ENCODE measurements around the gene ZKSCAN8. TPM values are rescaled to one million over a fixed set of nuclear protein-coding genes. Genes with fewer than 3 reads are reported as not detected.

The ZKSCAN8 gene
- total RNA-seq, 2 donors from 2014 or later, result 20.2 to 24.6 TPM

- no peak for ATAC-seq
- Mint-ChIP-seq H3K4me1 (no peaks in the 10 kb centered on the region), H3K36me3 (ENCODE audit: low read depth) (peaks cover 2% of the 10 kb centered on the region), H3K27ac (no peak overlapping the region), H3K4me3 (no peak overlapping the region), H3K27me3 (no peaks in the 10 kb centered on the region)
- H3K9me3 ChIP-seq (ENCODE audit: control insufficient read depth, low read length, poor library complexity, severe bottlenecking), result peaks cover 26% of the 10 kb centered on the region
- no peak for DNase-seq
Measured at GRCh38 chr6:28188111-28188979, 46.7 kb downstream of the ZKSCAN8 start.

GRCh38 chr6:28200020-28200419 lies 58.3 kb downstream of the ZKSCAN8 start:
- Mint-ChIP-seq H3K4me1 (no peaks in the 10 kb centered on the region), H3K27me3 (peaks cover 22% of the 10 kb centered on the region), H3K36me3 (ENCODE audit: low read depth) (no peaks in the 10 kb centered on the region), H3K27ac (no peak overlapping the region), H3K4me3 (no peak overlapping the region)
- H3K9me3 ChIP-seq (ENCODE audit: control insufficient read depth, low read length, poor library complexity, severe bottlenecking), result peaks cover 19% of the 10 kb centered on the region
- ATAC-seq (no peak), DNase-seq (no peak)

- Mint-ChIP-seq H3K27me3 (peaks cover 47% of the 10 kb centered on the region), H3K27ac (no peak overlapping the region), H3K4me1 (peaks cover 7% of the 10 kb centered on the region), H3K36me3 (ENCODE audit: low read depth) (no peaks in the 10 kb centered on the region), H3K4me3 (no peak overlapping the region)
- H3K9me3 ChIP-seq (ENCODE audit: control insufficient read depth, low read length, poor library complexity, severe bottlenecking), result peaks cover 27% of the 10 kb centered on the region
- ATAC-seq, result no peak
- DNase-seq, result no peak
Measured at GRCh38 chr6:28203201-28203600, 61.5 kb downstream of the ZKSCAN8 start.

GRCh38 chr6:28205879-28206278 lies 64.2 kb downstream of the ZKSCAN8 start:
- peaks cover 7% of the 10 kb centered on the region for H3K4me1 Mint-ChIP-seq
- peaks cover 28% of the 10 kb centered on the region for H3K9me3 ChIP-seq (ENCODE audit: control insufficient read depth, low read length, poor library complexity, severe bottlenecking)
- H3K36me3 Mint-ChIP-seq (ENCODE audit: low read depth), result no peaks in the 10 kb centered on the region
- H3K27ac Mint-ChIP-seq, result no peak overlapping the region
- no peak overlapping the region for H3K4me3 Mint-ChIP-seq
- ATAC-seq (no peak), DNase-seq (no peak)
- peaks cover 54% of the 10 kb centered on the region for H3K27me3 Mint-ChIP-seq

GRCh38 chr6:28206527-28206926 lies 64.8 kb downstream of the ZKSCAN8 start:
- H3K4me3 Mint-ChIP-seq, result no peak overlapping the region
- H3K27me3 Mint-ChIP-seq, result peaks cover 59% of the 10 kb centered on the region
- no peak overlapping the region for H3K27ac Mint-ChIP-seq
- H3K9me3 ChIP-seq (ENCODE audit: control insufficient read depth, low read length, poor library complexity, severe bottlenecking), result peaks cover 28% of the 10 kb centered on the region
- H3K4me1 Mint-ChIP-seq, result peaks cover 7% of the 10 kb centered on the region
- ATAC-seq (no peak), DNase-seq (no peak)
- no peaks in the 10 kb centered on the region for H3K36me3 Mint-ChIP-seq (ENCODE audit: low read depth)

- H3K36me3 Mint-ChIP-seq (ENCODE audit: low read depth), result no peaks in the 10 kb centered on the region
- no peak for ATAC-seq
Measured at GRCh38 chr6:28206928-28207509, 65.3 kb downstream of the ZKSCAN8 start.

GRCh38 chr6:28207510-28208110 lies 65.9 kb downstream of the ZKSCAN8 start:
- Mint-ChIP-seq H3K27ac (no peak overlapping the region), H3K36me3 (ENCODE audit: low read depth) (no peaks in the 10 kb centered on the region), H3K4me3 (peak overlapping the region; percentile 7)

More at GRCh38 chr6:28206928-28207509, 65.3 kb downstream of the ZKSCAN8 start:
- peak overlapping the region; percentile 3 for H3K4me3 Mint-ChIP-seq
- H3K9me3 ChIP-seq (ENCODE audit: control insufficient read depth, low read length, poor library complexity, severe bottlenecking), result peaks cover 28% of the 10 kb centered on the region
- H3K27ac Mint-ChIP-seq, result no peak overlapping the region
- peaks cover 64% of the 10 kb centered on the region for H3K27me3 Mint-ChIP-seq
- DNase-seq, result no peak
- H3K4me1 Mint-ChIP-seq, result peaks cover 11% of the 10 kb centered on the region

GRCh38 chr6:28208111-28208659 lies 66.5 kb downstream of the ZKSCAN8 start:
- no peak for ATAC-seq
- no peak for DNase-seq
- H3K4me1 Mint-ChIP-seq, result peaks cover 19% of the 10 kb centered on the region
- peaks cover 76% of the 10 kb centered on the region for H3K27me3 Mint-ChIP-seq
- H3K9me3 ChIP-seq (ENCODE audit: control insufficient read depth, low read length, poor library complexity, severe bottlenecking), result peaks cover 28% of the 10 kb centered on the region
- no peak overlapping the region for H3K4me3 Mint-ChIP-seq
- no peak overlapping the region for H3K27ac Mint-ChIP-seq
- no peaks in the 10 kb centered on the region for H3K36me3 Mint-ChIP-seq (ENCODE audit: low read depth)

More at GRCh38 chr6:28207510-28208110, 65.9 kb downstream of the ZKSCAN8 start:
- Mint-ChIP-seq H3K4me1 (peaks cover 17% of the 10 kb centered on the region), H3K27me3 (peaks cover 70% of the 10 kb centered on the region)
- H3K9me3 ChIP-seq (ENCODE audit: control insufficient read depth, low read length, poor library complexity, severe bottlenecking), result peaks cover 28% of the 10 kb centered on the region
- ATAC-seq, result peak; percentile 32
- no peak for DNase-seq

Other genes starting within 250 kb of the ZKSCAN8 start
- not detected for gene OR2B2, start 229.5 kb upstream of the ZKSCAN8 start, total RNA-seq
- gene OR2B6, start 184.6 kb upstream of the ZKSCAN8 start, total RNA-seq, result under 1 TPM in 1 of 2 donors, not detected in 1; 0.50 TPM
- gene ZNF165, start 61.3 kb upstream of the ZKSCAN8 start, total RNA-seq, result 1 to 10 TPM; 4.7 to 5.4 TPM
- gene ZSCAN16, start 17.3 kb upstream of the ZKSCAN8 start, total RNA-seq, result 1 to 10 TPM; 7.8 to 8.3 TPM
- gene ZSCAN9, start 83.4 kb downstream of the ZKSCAN8 start, total RNA-seq, result 1 to 10 TPM; 1.6 to 1.9 TPM
- gene ZKSCAN4, start 110.4 kb downstream of the ZKSCAN8 start, total RNA-seq, result 1 to 10 TPM; 1.1 to 2.1 TPM
- gene NKAPL, start 117.4 kb downstream of the ZKSCAN8 start, total RNA-seq, result not detected
- gene ZSCAN26, start 125.3 kb downstream of the ZKSCAN8 start, total RNA-seq, result 10 to 100 TPM in 1 of 2 donors, 1 to 10 TPM in 1; 7.3 to 14.9 TPM
- gene PGBD1, start 139.7 kb downstream of the ZKSCAN8 start, total RNA-seq, result 1 to 10 TPM; 1.1 to 1.3 TPM
- under 1 TPM; 0.77 to 0.86 TPM for gene ZSCAN31, start 194.3 kb downstream of the ZKSCAN8 start, total RNA-seq
- gene ZKSCAN3, start 208.1 kb downstream of the ZKSCAN8 start, total RNA-seq, result 1 to 10 TPM; 2.0 to 3.9 TPM

Data from T-helper 17 cell (primary cell).